ENCODE measurements around the gene CLNK. TPM values are rescaled to one million over a fixed set of nuclear protein-coding genes. Genes with fewer than 3 reads are reported as not detected.

Gene CLNK
- total RNA-seq, 2 donors from 2014 or later = 0.16 TPM; not detected in 1

DNA sequence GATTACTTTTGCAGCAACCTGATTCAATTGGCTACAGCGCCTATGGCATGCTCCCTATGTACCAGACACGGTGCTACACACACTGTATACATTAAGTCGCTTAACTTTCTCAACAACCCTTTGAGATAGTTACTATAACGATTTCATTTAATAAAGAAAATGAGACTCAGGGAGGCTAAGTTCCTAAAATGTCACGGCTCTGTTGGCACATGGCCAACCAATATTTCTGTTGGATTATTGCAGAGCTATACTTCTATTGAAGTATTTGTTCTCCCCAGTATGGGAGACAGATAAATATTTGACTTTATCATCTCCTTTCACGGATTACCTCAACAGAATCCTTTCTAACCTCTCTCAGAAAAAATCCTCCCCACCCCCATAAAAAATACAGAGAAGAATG, 25.3 kb downstream of the CLNK start:
- no peak overlapping the region for H3K27ac ChIP-seq
- H3K27me3 ChIP-seq = no peaks in the 10 kb centered on the region
- H3K9ac ChIP-seq (ENCODE audit: low read depth in 2 of 2, low read length in 2 of 2) = no peak overlapping the region
- H3K36me3 ChIP-seq = no peaks in the 10 kb centered on the region
- peaks cover 6% of the 10 kb centered on the region for H3K4me1 ChIP-seq
- no peak for DNase-seq
- intact Hi-C loops (cut with DNase I) = no loop called here
- TF ChIP-seq, protein P1, sequence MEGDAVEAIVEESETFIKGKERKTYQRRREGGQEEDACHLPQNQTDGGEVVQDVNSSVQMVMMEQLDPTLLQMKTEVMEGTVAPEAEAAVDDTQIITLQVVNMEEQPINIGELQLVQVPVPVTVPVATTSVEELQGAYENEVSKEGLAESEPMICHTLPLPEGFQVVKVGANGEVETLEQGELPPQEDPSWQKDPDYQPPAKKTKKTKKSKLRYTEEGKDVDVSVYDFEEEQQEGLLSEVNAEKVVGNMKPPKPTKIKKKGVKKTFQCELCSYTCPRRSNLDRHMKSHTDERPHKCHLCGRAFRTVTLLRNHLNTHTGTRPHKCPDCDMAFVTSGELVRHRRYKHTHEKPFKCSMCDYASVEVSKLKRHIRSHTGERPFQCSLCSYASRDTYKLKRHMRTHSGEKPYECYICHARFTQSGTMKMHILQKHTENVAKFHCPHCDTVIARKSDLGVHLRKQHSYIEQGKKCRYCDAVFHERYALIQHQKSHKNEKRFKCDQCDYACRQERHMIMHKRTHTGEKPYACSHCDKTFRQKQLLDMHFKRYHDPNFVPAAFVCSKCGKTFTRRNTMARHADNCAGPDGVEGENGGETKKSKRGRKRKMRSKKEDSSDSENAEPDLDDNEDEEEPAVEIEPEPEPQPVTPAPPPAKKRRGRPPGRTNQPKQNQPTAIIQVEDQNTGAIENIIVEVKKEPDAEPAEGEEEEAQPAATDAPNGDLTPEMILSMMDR (IDR thresholded peaks at IDR 0.05) = no peak
- no peak overlapping the region for H3K4me3 ChIP-seq
- no peaks in the 10 kb centered on the region for H3K9me3 ChIP-seq

DNA sequence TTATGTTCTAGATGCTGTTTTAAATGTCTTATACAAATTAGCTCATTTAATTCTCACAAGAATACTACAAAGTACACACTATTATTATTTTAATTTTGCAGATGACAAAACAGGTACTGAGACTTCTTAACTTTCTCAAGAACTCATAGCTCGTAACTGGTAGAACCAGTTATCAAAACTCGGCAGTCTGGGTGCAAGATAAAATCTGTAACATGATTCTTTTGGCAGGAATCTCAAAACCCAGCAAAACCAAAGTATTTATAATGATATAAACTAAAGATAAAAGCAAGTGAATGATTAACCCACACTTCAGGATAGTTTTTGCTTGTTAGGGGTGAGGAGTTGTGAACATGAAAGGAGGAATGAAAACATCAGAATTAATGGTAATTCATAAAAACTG, 27.6 kb downstream of the CLNK start:
- Histone ChIP-seq H3K4me3 (no peak overlapping the region), H3K9ac (ENCODE audit: low read depth in 2 of 2, low read length in 2 of 2) (no peak overlapping the region), H3K9me3 (no peaks in the 10 kb centered on the region), H3K36me3 (no peaks in the 10 kb centered on the region), H3K27ac (no peak overlapping the region), H3K4me1 (peaks cover 6% of the 10 kb centered on the region), H3K27me3 (no peaks in the 10 kb centered on the region)
- TF ChIP-seq, protein P1 (IDR thresholded peaks at IDR 0.05) = no peak
- intact Hi-C loops (cut with DNase I) = no loop called here
- no peak for DNase-seq

DNA sequence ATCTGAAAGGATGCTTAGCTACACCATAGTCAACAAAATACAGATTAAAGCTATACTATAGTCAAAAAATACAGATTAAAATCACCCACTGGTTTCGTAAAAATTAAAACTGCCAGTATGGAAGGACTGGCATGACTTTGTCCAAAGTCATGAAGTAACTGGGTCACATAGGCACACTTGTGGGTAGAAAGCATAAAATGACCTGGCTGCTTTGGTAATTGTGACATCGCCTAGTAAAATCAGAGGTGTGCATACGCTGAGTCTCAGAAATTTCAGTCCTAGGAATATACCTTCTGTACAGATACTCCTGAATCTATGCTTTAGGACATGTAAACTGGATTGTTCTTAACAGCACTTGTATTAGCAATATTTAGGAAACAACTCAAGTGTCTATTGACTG, 28.1 kb downstream of the CLNK start:
- Histone ChIP-seq H3K36me3 (no peaks in the 10 kb centered on the region), H3K4me1 (peaks cover 6% of the 10 kb centered on the region), H3K27me3 (no peaks in the 10 kb centered on the region), H3K9me3 (no peaks in the 10 kb centered on the region), H3K4me3 (no peak overlapping the region), H3K27ac (no peak overlapping the region), H3K9ac (ENCODE audit: low read depth in 2 of 2, low read length in 2 of 2) (no peak overlapping the region)
- no peak for DNase-seq
- intact Hi-C loops (cut with DNase I) = no loop called here
- TF ChIP-seq, protein P1 (IDR thresholded peaks at IDR 0.05) = no peak

DNA sequence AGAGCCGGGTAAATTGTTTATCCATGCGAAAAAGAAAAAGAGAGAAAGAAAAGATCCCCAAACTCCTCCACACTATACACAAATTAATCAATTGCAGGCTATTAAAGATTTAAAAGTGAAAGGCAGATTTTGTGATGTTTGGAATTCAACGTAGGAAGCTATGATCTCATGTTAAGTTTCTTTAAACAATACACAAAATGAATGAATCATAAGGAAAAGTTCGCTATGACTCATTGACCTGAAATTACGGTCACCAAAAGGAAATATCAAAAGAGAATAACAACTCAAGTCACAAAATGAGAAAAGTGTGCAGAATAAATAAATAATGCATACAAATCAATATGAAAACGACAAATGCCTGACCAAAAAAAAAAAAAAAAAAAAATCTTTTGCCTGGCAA, 28.6 kb downstream of the CLNK start:
- Histone ChIP-seq H3K9me3 (no peaks in the 10 kb centered on the region), H3K27me3 (no peaks in the 10 kb centered on the region), H3K4me3 (no peak overlapping the region), H3K27ac (no peak overlapping the region), H3K36me3 (no peaks in the 10 kb centered on the region), H3K9ac (ENCODE audit: low read depth in 2 of 2, low read length in 2 of 2) (no peak overlapping the region), H3K4me1 (peaks cover 6% of the 10 kb centered on the region)
- TF ChIP-seq, protein P1 (IDR thresholded peaks at IDR 0.05) = no peak
- DNase-seq = no peak
- intact Hi-C loops (cut with DNase I) = no loop called here

DNA sequence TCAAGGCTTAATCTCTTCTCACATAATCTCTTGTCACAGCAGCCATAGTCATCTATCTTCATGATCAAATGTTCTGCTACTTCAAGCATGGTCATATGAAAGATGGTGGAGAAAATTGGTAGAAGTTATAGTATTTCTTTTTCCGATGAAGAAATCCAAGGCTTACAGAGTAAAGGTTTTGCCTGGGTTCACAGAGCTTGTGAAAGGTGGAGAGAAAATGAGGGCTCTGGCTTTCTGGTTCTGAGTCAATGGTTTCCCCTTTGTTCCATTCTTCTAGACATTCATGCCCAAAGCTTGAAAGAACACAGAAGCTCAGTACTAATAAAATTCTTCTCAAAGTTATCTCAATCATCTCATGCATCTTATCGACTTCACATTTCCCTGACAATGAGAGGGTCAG, 36.1 kb downstream of the CLNK start:
- Histone ChIP-seq H3K36me3 (no peaks in the 10 kb centered on the region), H3K4me1 (no peaks in the 10 kb centered on the region), H3K9ac (ENCODE audit: low read depth in 2 of 2, low read length in 2 of 2) (no peak overlapping the region), H3K9me3 (no peaks in the 10 kb centered on the region), H3K4me3 (no peak overlapping the region), H3K27ac (no peak overlapping the region), H3K27me3 (no peaks in the 10 kb centered on the region)
- DNase-seq = no peak
- TF ChIP-seq, protein P1 (IDR thresholded peaks at IDR 0.05) = no peak
- intact Hi-C loops (cut with DNase I) = no loop called here

DNA sequence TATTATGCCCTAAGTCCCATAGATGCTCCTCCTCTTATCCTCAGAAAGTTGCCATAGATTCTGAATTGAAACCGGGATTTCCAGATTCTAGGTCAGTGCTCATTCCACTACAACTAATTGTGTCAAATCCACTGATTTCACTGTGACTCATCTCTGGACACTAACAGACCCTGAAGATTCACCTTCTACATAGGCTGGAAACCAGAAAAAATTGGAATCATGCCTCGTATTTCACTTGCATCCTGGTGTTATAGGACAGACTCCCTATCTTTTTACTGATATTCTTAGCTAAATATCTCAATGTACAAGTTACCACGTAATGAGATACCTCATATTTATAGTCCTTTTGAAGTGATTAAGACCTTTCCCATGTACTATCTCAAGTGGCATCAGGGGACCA, 36.7 kb downstream of the CLNK start:
- Histone ChIP-seq H3K9me3 (no peaks in the 10 kb centered on the region), H3K36me3 (no peaks in the 10 kb centered on the region), H3K27ac (no peak overlapping the region), H3K4me1 (no peaks in the 10 kb centered on the region), H3K9ac (ENCODE audit: low read depth in 2 of 2, low read length in 2 of 2) (no peak overlapping the region), H3K27me3 (no peaks in the 10 kb centered on the region), H3K4me3 (no peak overlapping the region)
- TF ChIP-seq, protein P1 (IDR thresholded peaks at IDR 0.05) = no peak
- DNase-seq = no peak
- intact Hi-C loops (cut with DNase I) = no loop called here

Data from colonic mucosa (tissue), 4 donors.